ENCODE measurements around the gene RAPGEF4. TPM values are rescaled to one million over a fixed set of nuclear protein-coding genes. Genes with fewer than 3 reads are reported as not detected.

RAPGEF4 gene
- total RNA-seq, 4 donors from 2014 or later, result 2.5 to 7.9 (median 4.6) TPM

DNA sequence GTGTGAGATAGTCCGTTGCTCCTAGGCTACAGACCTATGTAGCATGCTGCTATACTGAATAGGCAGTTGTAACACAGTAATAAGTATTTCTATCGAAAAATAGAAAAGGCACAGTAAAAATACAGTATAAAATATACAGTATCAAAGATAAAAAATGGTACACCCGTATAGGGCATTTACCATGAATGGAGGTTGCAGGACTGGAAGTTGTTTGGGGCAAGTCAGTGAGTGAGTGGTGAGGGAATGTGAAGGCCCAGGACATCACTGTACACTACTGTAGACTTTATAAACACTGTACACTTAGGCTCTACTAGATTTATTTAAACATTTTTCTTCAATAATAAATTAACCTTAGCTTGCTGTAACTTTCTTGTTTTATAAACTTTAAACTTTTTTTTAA is 343.5 kb downstream of the RAPGEF4 start:
- no peak for TF ChIP-seq POLR2AphosphoS5 (IDR thresholded peaks at IDR 0.05)
- TF ChIP-seq POLR2A (IDR thresholded peaks at IDR 0.05), result no peak
- TF ChIP-seq, protein P1, sequence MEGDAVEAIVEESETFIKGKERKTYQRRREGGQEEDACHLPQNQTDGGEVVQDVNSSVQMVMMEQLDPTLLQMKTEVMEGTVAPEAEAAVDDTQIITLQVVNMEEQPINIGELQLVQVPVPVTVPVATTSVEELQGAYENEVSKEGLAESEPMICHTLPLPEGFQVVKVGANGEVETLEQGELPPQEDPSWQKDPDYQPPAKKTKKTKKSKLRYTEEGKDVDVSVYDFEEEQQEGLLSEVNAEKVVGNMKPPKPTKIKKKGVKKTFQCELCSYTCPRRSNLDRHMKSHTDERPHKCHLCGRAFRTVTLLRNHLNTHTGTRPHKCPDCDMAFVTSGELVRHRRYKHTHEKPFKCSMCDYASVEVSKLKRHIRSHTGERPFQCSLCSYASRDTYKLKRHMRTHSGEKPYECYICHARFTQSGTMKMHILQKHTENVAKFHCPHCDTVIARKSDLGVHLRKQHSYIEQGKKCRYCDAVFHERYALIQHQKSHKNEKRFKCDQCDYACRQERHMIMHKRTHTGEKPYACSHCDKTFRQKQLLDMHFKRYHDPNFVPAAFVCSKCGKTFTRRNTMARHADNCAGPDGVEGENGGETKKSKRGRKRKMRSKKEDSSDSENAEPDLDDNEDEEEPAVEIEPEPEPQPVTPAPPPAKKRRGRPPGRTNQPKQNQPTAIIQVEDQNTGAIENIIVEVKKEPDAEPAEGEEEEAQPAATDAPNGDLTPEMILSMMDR (IDR thresholded peaks at IDR 0.05), result no peak
- no peak for TF ChIP-seq EP300 (IDR thresholded peaks at IDR 0.05)
- no peaks in the 10 kb centered on the region for H3K27me3 ChIP-seq
- no peak for ATAC-seq
- no peaks in the 10 kb centered on the region for H3K9me3 ChIP-seq
- 48 to 56% methylated on average over 3 of the region's 3 CpGs for WGBS, 2 donors (ENCODE audit: low coverage in 1 of 2)
- H3K27ac ChIP-seq, result peak overlapping the region in 3 of 4 donors; percentile 71 to 99 (median 98)
- no peaks in the 10 kb centered on the region for H3K36me3 ChIP-seq
- peak overlapping the region; percentile 67 to 89 for H3K4me3 ChIP-seq
- peaks cover 8 to 80% (median 13%) of the 10 kb centered on the region in 3 donors for H3K4me1 ChIP-seq

DNA sequence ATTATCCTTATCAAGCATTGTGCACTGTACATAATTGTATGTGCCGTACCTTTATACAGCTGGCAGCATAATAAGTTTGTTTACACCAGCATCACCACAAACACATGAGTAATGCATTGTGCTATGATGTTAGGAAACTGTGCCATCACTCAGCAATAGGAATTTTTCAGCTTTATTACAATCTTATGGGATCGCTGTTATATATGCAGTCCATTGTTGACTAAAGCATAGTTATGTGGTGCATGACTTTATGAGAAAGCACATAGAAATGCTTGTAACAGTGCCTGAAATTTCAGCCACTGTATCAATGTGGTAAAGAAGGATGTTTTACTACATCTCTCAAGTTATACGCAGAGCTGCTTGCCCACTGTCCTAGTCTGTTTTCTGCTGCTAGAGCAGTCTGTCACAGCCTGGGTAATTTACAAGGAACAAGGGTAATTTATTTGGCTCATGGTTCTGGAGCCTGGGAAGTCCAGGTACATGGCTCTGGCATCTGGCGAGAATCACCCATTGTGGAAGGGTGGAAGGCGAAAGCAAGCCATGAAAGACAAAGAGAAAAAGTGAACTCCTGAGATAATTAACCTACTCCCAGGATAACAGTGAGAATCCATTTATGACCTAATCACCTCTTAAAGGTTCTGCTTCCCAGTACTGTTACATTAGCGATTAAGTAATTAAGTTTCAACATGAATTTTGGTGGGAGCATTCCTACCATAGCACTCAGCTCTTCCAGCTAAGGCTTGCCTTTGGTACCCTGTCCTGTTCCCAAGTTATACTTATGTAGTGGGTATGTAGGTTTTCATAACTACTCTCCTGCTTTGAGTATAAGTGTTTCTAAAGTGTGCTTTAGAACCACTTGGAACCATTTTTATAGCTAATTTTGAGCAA is 344.6 kb downstream of the RAPGEF4 start:
- H3K27ac ChIP-seq, result peak overlapping the region in 2 of 4 donors; percentile 49 to 98
- TF ChIP-seq EP300 (IDR thresholded peaks at IDR 0.05) (no peak), POLR2A (IDR thresholded peaks at IDR 0.05) (no peak), POLR2AphosphoS5 (IDR thresholded peaks at IDR 0.05) (no peak)
- TF ChIP-seq, protein P1 (IDR thresholded peaks at IDR 0.05), result no peak
- peaks cover 8 to 80% (median 12%) of the 10 kb centered on the region in 3 donors for H3K4me1 ChIP-seq
- H3K4me3 ChIP-seq, result no peak overlapping the region
- no peaks in the 10 kb centered on the region for H3K27me3 ChIP-seq
- H3K9me3 ChIP-seq, result no peaks in the 10 kb centered on the region
- WGBS, 2 donors (ENCODE audit: low coverage in 1 of 2), result 69 to 93% methylated on average over 5 to 6 of the region's 6 CpGs
- no peak for ATAC-seq
- no peaks in the 10 kb centered on the region for H3K36me3 ChIP-seq

DNA sequence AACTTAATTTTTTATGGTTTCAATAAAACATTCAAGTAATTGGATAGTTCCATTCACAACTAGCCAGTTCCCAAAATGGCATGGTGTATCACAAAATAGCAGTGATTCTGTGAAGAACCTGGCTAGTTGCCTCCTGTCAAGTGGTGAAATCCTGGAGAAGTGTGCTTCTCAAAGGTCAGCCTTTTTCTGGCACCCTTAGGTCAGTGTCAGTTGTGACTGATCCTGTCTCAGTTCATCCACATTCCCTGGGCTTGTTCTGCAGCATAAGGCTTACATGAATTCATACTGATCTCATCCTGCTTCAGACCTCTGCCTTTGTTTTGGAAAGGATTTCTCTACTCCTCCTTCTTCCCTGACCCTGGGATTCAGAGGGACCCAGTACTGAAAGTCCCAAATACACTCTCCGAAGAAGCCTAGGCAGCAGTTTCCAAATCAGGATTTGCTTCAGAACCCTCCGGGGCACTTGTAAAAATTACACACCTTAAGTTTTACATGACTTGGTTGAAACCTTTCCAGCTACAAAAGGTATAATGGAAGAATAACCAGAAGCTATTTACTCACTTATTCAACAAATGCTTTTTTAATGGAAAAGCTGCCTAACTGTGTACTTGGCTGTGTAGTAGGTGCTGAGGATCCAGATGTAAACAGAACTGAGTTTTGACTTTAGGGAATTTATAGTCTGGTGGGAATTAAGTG is 351.0 kb downstream of the RAPGEF4 start:
- Histone ChIP-seq H3K27me3 (no peaks in the 10 kb centered on the region), H3K9me3 (no peaks in the 10 kb centered on the region), H3K36me3 (no peaks in the 10 kb centered on the region), H3K27ac (peak overlapping the region; percentile 76 to 96 (median 82)), H3K4me3 (no peak overlapping the region), H3K4me1 (peaks cover 10 to 100% (median 37%) of the 10 kb centered on the region in 3 donors)
- peak; percentile 59 for ATAC-seq
- WGBS, 2 donors (ENCODE audit: low coverage in 1 of 2), result 14 to 29% methylated on average over 2 of the region's 2 CpGs
- TF ChIP-seq POLR2AphosphoS5 (IDR thresholded peaks at IDR 0.05), result peak; percentile 52
- TF ChIP-seq, protein P1 (IDR thresholded peaks at IDR 0.05), result no peak
- no peak for TF ChIP-seq POLR2A (IDR thresholded peaks at IDR 0.05)

DNA sequence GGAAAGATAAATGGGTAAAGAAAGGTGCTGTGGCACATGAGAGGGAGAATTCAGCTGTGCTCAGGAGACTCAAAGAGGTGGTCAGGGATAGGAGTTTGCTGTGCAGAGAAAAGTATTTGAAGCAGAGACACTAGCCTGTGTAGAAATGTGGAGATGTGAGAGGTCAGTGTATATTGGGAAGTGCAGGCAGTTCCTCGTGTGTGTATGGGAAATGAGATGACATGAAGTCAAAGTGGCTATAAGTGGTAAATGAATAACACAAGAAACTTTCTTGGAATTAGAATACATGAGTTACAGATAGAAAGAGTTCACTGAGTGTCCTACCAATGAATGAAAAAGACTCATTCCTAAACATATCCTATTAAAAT is 351.6 kb downstream of the RAPGEF4 start:
- peaks cover 10 to 100% (median 40%) of the 10 kb centered on the region in 3 donors for H3K4me1 ChIP-seq
- H3K27ac ChIP-seq, result peak overlapping the region; percentile 76 to 96 (median 82)
- no peaks in the 10 kb centered on the region for H3K9me3 ChIP-seq
- no peak for TF ChIP-seq EP300 (IDR thresholded peaks at IDR 0.05)
- peak; percentile 64 for TF ChIP-seq POLR2AphosphoS5 (IDR thresholded peaks at IDR 0.05)
- H3K27me3 ChIP-seq, result no peaks in the 10 kb centered on the region
- 8 to 17% methylated on average over 1 of the region's 1 CpG for WGBS, 2 donors (ENCODE audit: low coverage in 1 of 2)
- no peak for ATAC-seq
- H3K36me3 ChIP-seq, result peaks cover 0 to 3% of the 10 kb centered on the region in 2 donors
- H3K4me3 ChIP-seq, result no peak overlapping the region

DNA sequence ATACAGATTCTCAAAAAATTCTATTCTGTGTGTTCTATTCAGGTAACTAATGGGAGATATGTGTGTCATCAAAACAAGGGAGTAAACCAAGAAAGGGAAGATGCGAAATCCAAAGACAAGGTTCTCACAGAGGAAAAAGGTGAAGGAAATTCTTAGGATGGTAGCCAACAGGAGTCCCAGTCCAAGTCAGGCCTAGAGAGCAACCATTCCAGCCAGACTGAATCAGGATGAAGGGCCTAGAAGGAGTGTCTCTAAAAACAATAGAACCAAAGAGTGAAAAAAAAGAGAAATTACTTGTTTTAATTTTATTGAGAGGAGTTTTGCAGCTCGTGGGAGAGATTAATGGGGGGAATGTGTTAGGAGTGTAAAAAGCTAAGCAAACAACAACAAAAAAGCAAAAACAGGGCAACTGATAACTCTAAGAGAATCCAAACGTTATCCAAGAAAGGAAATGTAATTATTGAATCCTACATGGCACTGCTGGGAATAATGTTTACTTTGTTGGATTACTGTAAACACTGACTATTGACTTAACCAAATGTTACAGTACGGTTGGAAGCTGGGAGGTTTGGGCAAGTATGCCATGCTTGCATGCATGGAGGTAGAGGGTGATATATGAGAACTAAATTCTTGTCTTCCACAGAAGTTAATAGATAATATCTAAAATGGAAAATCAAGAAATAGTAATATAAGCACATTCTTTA is 352.3 kb downstream of the RAPGEF4 start:
- Histone ChIP-seq H3K4me3 (no peak overlapping the region), H3K27ac (peak overlapping the region; percentile 76 to 96 (median 82)), H3K9me3 (no peaks in the 10 kb centered on the region), H3K27me3 (no peaks in the 10 kb centered on the region), H3K4me1 (peaks cover 10 to 100% (median 44%) of the 10 kb centered on the region in 3 donors), H3K36me3 (peaks cover 0 to 7% of the 10 kb centered on the region in 2 donors)
- no peak for TF ChIP-seq POLR2A (IDR thresholded peaks at IDR 0.05)
- TF ChIP-seq POLR2AphosphoS5 (IDR thresholded peaks at IDR 0.05), result no peak
- TF ChIP-seq EP300 (IDR thresholded peaks at IDR 0.05), result no peak
- TF ChIP-seq, protein P1 (IDR thresholded peaks at IDR 0.05), result no peak
- 63 to 68% methylated on average over 4 of the region's 4 CpGs for WGBS, 2 donors (ENCODE audit: low coverage in 1 of 2)
- ATAC-seq, result no peak

Data from gastroesophageal sphincter (tissue), 4 donors.